Activated T-helper 9 cell treated with anti-CD3 and anti-CD28 coated beads, Interleukin-2, amount 50 U/mL, for 16 hours (primary cell): ENCODE results near the gene TCN1.

Source experiments
- DNase-seq: peaks from one replicate; pipeline ENCODE4 v3.0.0-alpha.2; 2020; ENCODE audit warnings: low read depth

TCN1 gene

DNA sequence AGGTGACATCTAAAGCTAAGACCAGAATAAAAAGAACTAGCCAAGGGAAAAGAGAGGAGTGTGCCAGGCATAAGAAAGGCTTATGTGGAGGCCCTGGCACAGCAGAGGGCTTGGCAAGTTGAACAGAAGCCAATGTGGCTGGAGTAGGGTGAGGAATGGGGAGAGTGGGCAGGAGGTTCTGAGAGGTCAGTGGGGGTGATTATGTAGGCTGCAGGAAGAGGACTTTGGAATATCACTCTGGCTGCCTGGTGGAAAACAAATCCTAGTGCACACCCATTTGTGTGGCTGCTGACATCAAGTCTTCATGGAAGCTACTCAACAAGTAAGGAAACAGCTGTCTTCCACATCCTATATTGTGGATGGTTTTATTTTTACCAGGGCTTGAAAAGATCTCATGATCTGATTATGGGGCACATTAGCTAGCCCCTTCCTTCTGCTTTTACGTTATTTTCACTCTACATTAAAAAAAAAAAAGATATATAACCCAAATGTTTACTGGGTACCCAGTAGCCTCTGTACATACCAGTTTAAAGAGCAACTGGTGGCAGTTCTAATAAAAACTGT, 59.2 kb downstream of the TCN1 start:
- DNase-seq: no peak

DNA sequence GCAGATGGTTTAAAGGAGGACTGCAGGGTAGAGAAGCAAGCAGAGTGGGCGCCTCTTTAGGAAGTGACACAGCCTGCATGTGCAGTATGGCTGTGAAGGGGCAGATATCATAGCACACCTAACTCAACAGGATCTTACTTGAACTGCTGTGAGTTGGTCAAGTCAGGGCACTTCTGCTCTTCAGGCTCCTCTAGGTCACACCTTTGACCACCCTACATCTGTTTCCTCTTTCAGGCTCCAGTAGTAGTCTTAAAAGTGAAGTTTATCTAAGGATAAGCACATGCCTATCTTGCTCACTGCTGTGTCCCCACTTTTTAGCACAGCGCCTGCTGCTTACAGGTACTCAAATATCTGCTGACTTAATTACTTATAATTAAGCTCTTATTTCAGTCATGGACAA, 62.2 kb downstream of the TCN1 start:
- no peak for DNase-seq
